ENCODE results near the gene INPP5A.

INPP5A gene

GRCh38 chr10:132582771-132583170, 45.2 kb downstream of the INPP5A start:
- no peak for DNase-seq (ENCODE audit: low read depth)

GRCh38 chr10:132583456-132583855, 45.9 kb downstream of the INPP5A start:
- no peak for DNase-seq (ENCODE audit: low read depth)

GRCh38 chr10:132584081-132584480, 46.5 kb downstream of the INPP5A start:
- no peak for DNase-seq (ENCODE audit: low read depth)

GRCh38 chr10:132585732-132586722, 48.4 kb downstream of the INPP5A start:
- no peak for DNase-seq (ENCODE audit: low read depth)

GRCh38 chr10:132586739-132587138, 49.2 kb downstream of the INPP5A start:
- DNase-seq (ENCODE audit: low read depth) = no peak

- DNase-seq (ENCODE audit: low read depth) = no peak
Measured at GRCh38 chr10:132587175-132587574, 49.6 kb downstream of the INPP5A start.

- no peak for DNase-seq (ENCODE audit: low read depth)
Measured at GRCh38 chr10:132588301-132589013, 50.9 kb downstream of the INPP5A start.

- DNase-seq (ENCODE audit: low read depth) = no peak
Measured at GRCh38 chr10:132589015-132589414, 51.4 kb downstream of the INPP5A start.

GRCh38 chr10:132589681-132590080, 52.1 kb downstream of the INPP5A start:
- no peak for DNase-seq (ENCODE audit: low read depth)

- no peak for DNase-seq (ENCODE audit: low read depth)
Measured at GRCh38 chr10:132590094-132590751, 52.6 kb downstream of the INPP5A start.

GRCh38 chr10:132590752-132591121, 53.1 kb downstream of the INPP5A start:
- no peak for DNase-seq (ENCODE audit: low read depth)

GRCh38 chr10:132591166-132591971, 53.8 kb downstream of the INPP5A start:
- DNase-seq (ENCODE audit: low read depth) = peak; percentile 9

- no peak for DNase-seq (ENCODE audit: low read depth)
Measured at GRCh38 chr10:132592790-132593383, 55.3 kb downstream of the INPP5A start.

GRCh38 chr10:132593389-132593788, 55.8 kb downstream of the INPP5A start:
- DNase-seq (ENCODE audit: low read depth) = no peak

GRCh38 chr10:132593900-132594876, 56.6 kb downstream of the INPP5A start:
- no peak for DNase-seq (ENCODE audit: low read depth)

- no peak for DNase-seq (ENCODE audit: low read depth)
Measured at GRCh38 chr10:132595021-132595420, 57.4 kb downstream of the INPP5A start.

GRCh38 chr10:132595854-132596253, 58.3 kb downstream of the INPP5A start:
- DNase-seq (ENCODE audit: low read depth) = no peak

GRCh38 chr10:132596742-132597279, 59.2 kb downstream of the INPP5A start:
- DNase-seq (ENCODE audit: low read depth) = no peak

GRCh38 chr10:132597654-132598053, 60.1 kb downstream of the INPP5A start:
- no peak for DNase-seq (ENCODE audit: low read depth)

All from HS-5 (cell line).